Putamen (tissue), 1 donor: ENCODE measurements around the gene PSME1.

ENCODE experiments used
- DNase-seq: peaks from one replicate; pipeline ENCODE4 v3.0.0-alpha.2; 2016; ENCODE audit warnings: low spot score

PSME1 gene

DNA sequence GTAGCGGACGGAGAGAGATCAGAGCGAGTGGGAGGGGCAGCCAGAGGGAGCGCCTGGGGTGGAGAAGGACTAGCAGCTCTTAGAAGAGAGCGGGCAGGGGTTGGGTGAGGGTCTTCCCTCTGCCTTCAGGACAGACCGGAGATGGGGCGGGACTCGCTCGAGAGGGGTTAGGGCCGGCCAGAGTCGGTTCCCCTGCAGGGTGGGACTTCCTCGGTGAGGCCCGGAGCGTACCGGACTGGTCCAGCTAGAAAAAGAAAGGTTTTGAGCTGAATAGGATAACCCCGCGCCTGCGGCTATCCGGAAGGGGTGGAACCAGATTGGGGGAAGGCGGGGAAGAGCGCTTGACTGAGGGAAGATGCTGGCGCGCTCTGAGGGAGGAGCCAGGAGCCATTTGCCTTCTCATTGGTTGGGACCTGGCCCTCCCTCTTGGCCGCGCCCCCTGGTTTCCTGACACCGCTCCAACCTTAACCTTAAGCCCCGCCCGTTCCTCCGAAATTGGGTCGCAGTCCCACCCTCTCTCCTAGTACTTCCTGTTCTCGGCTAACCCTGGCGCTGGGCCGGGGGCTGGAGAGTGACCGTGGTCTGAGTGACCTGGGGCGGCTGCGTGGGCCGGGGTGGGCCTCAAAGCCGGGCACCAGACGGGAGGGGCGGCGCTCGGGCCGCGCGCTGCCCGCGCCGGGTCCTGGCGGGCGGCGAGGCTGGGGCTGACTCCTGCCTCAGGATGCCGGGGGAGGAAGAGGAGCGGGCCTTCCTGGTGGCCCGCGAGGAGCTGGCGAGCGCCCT, 11.2 kb downstream of the PSME1 start, which contains the start of gene RNF31:
Gene RNF31 (plus strand): TSS at position 521 of the 783 bp plus-strand sequence. CDS start 201 bp downstream, at position 722.
- peak; percentile 99 for DNase-seq

DNA sequence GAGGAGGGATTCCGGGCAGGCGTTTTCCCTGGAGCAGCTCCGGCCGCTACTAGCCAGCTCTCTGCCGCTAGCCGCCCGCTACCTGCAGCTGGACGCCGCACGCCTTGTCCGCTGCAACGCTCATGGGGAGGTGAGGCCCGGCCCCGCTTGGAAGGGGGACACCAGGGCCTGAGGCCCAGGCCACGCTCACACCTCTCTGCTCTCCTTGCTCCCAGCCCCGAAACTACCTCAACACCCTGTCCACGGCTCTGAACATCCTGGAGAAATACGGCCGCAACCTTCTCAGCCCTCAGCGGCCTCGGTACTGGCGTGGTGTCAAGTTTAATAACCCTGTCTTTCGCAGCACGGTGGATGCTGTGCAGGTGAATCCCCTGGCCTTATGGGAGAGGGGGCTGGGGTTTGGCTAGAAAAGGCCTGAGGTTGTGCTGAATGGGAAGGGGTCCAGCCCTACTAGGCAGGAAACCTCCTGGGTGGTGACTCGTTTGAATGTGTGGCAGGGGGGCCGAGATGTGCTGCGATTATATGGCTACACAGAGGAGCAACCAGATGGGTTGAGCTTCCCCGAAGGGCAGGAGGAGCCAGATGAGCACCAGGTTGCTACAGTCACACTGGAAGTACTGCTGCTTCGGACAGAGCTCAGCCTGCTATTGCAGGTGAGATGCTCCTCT, 11.9 kb downstream of the PSME1 start:
- DNase-seq: no peak

DNA sequence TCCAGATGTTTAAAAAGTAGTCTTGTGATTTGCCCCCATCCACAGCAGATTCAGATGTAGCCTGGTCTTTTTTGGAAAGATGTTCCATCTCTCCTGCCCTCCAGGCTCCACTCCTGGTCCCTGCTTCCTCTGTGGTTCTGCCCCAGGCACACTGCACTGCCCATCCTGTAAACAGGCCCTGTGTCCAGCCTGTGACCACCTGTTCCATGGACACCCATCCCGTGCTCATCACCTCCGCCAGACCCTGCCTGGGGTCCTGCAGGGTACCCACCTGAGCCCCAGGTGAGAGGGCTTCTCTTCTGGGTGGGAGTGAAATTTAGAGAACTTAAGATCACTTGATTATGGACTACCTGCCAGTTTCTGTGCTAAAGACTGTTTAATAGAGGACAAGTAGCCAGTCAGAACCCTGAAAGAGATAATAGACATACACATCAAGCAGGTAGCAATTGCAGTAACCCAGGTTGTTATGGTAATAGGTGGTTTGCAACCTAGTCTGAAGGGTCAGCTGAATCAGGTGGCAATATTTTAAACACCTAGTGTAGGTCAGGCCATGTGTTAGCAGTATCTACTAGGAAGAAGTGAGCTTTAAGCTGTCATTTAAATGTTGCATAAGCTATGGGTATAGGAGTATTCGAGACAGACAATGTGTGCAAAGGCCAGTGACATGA, 13.4 kb downstream of the PSME1 start:
- DNase-seq: no peak

DNA sequence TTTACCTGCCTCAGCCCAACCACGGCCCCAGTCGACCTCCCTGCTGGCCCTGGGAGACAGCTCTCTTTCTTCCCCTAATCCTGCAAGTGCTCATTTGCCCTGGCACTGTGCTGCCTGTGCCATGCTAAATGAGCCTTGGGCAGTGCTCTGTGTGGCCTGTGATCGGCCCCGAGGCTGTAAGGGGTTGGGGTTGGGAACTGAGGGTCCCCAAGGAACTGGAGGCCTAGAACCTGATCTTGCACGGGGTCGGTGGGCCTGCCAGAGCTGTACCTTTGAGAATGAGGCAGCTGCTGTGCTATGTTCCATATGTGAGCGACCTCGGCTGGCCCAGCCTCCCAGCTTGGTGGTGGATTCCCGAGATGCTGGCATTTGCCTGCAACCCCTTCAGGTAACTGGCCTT, 14.1 kb downstream of the PSME1 start:
- no peak for DNase-seq

DNA sequence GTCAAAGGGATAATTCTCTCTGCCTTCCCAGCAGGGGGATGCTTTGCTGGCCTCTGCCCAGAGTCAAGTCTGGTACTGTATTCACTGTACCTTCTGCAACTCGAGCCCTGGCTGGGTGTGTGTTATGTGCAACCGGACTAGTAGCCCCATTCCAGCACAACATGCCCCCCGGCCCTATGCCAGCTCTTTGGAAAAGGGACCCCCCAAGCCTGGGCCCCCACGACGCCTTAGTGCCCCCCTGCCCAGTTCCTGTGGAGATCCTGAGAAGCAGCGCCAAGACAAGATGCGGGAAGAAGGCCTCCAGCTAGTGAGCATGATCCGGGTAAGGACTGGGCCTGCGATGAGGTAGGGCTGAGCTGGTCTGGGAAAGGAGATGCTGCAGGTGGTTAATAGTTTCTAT, 14.6 kb downstream of the PSME1 start:
- no peak for DNase-seq

DNA sequence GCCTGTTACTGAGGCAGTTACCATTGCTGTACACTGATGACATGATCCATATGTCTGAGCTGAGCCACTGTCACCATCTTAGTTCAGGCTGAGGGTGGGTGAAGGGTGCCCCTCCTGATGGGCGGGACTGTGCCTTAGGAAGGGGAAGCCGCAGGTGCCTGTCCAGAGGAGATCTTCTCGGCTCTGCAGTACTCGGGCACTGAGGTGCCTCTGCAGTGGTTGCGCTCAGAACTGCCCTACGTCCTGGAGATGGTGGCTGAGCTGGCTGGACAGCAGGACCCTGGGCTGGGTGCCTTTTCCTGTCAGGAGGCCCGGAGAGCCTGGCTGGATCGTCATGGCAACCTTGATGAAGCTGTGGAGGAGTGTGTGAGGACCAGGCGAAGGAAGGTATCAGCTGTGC, 15.0 kb downstream of the PSME1 start:
- DNase-seq: no peak

DNA sequence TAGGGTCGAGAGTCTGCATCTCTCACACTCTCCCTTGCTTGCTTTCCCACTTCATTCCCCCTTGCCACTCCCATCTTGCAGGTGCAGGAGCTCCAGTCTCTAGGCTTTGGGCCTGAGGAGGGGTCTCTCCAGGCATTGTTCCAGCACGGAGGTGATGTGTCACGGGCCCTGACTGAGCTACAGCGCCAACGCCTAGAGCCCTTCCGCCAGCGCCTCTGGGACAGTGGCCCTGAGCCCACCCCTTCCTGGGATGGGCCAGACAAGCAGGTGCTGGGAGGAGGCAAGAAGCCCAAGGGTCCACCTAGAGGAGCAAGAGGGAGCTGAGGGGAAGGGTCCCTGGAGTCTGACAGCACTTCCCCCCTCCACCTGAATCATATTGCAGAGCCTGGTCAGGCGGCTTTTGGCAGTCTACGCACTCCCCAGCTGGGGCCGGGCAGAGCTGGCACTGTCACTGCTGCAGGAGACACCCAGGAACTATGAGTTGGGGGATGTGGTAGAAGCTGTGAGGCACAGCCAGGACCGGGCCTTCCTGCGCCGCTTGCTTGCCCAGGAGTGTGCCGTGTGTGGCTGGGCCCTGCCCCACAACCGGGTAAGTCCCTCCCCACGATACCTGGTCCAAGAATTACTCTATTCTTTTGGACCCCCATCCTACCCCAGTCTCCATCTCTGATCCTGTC, 15.5 kb downstream of the PSME1 start:
- no peak for DNase-seq

DNA sequence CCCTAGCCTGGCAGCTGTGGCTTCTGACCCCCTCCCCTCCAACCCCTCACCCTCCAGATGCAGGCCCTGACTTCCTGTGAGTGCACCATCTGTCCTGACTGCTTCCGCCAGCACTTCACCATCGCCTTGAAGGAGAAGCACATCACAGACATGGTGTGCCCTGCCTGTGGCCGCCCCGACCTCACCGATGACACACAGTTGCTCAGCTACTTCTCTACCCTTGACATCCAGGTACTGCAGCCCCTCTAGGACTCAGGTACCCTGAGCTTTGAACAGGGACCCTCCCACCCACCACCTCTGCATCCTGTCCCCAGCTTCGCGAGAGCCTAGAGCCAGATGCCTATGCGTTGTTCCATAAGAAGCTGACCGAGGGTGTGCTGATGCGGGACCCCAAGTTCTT, 19.1 kb downstream of the PSME1 start:
- DNase-seq: no peak

DNA sequence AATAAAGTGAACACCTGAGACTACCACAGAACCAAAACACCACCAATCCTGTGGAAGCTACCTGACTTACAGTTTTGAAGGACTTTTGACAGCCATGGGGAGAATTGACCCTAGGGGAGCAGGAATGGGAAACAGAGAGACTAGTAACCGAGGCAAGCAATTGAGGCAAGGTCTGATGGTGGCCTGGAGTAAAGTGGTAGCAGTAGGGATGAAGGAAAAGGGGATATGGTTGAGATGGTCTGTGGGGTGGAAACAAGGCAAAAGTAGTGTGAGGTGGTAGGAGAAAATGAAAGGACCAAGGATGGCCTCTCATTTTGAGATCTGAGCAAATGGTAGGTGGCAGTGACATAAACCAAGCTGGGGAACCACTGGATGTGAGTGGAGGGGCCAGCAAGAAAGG, 20.8 kb downstream of the PSME1 start:
- no peak for DNase-seq

DNA sequence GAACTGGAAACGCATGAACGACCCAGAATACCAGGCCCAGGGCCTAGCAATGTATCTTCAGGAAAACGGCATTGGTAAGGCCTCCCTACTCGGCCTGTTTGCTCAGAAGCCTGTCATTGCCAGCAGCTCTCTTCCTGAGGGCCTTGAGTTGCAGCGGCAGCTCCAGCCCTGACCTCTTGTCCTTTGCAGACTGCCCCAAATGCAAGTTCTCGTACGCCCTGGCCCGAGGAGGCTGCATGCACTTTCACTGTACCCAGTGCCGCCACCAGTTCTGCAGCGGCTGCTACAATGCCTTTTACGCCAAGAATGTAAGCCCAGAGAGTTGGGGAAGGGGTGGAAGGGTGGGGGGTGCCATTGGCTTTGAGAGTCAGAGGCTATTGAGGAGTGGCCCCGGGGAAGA, 21.3 kb downstream of the PSME1 start:
- DNase-seq: no peak

DNA sequence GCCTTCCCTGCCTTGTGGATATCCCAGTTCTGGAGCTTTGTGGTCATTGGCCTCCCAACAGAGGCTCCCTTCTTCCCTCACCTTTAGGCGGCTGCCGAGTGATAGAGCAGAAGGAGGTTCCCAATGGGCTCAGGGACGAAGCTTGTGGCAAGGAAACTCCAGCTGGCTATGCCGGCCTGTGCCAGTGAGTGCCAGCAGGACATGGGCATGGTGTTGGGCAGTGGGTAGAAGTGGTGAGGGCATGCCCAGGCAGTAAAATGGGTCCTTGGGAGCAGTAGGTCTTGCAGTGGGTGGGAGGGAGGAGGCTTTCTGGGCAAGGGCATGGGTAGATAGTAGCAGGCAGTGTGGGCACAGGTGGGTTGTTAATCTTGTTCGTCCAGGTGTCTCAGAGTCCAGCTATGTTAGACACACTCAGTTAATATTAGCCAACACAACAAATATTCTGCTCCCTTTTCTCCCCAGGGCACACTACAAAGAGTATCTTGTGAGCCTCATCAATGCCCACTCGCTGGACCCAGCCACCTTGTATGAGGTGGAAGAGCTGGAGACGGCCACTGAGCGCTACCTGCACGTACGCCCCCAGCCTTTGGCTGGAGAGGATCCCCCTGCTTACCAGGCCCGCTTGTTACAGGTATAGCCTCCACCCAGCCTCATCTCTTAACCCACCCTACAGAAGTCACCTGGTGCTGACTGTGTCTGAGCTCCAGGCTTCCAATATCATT, 23.9 kb downstream of the PSME1 start:
- no peak for DNase-seq

DNA sequence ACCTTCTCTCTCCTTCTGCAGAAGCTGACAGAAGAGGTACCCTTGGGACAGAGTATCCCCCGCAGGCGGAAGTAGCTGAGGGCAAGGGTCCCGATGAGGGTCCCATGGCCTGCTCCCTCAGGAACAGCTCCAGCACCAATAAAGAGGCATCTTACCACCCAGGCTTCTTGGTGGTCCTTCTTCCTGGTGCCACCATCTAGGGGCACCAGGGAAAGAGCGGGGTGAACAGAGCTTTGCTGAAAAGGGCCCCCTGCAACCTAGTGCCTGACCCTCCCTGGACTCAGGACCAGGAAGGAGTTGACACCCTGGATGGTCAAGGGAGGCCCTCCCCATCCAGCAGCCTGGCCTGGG, 24.5 kb downstream of the PSME1 start:
- no peak for DNase-seq

DNA sequence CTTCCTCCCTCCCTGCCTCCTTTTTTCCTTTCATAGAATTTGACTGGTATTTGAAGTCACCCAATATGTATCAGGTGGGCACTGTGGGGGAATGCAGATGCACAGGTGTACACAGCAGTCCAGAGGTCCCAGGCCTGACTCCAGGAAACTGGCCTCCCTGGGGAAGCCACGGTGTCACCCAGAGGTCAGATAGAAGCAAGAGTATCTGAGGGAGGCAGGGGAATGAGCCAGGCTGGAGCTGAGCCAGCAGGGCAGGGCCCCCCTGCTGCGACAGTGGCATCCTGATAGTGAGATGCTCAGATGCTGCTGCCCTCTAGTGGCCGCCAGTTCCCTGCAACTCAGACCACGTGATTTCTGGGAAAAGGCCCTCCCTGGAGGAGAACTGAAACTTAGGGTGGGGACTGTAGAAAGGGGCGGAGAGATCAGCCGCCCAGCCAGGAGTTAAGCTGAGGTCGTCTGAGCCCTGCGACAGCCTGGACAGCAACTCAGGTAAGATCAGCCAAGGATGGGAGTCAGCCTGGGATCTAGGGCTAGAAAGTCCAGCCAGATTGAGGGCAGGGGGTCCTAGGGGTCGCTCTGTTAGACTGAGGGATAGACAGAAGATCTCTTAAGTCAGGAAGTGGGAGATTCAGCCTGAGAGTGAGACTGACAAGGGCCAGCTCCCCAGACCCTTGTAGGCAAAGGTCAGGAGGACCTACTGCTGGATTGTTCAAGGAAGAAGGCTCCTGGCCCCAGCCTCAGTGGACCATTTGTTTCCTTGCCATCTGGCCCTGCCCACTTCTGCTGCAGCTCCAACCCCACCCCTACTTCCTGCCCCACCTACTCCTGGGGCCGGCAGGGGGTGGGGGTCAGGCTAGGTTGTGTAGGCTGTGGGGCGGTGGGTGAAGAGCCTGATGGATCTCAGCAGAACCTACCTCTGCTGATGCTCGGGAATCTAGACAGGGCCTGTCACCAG, 25.1 kb downstream of the PSME1 start, which contains the start of gene IRF9:
Gene IRF9 (plus strand): TSS at position 416 of the 955 bp plus-strand sequence. CDS start 880 bp downstream, outside the sequence.
- DNase-seq: peak; percentile 95

DNA sequence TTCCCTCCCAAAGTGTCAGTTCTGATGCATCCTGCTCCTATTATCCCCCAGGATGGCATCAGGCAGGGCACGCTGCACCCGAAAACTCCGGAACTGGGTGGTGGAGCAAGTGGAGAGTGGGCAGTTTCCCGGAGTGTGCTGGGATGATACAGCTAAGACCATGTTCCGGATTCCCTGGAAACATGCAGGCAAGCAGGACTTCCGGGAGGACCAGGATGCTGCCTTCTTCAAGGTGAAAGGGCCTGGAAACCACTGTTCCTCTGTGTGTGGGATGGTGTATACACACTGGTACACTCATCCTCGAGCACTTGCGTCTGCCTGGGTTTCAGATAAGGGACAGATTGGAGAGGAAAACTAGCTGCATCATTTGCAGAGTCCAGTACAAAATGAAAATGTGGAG, 26.1 kb downstream of the PSME1 start:
- DNase-seq: no peak

DNA sequence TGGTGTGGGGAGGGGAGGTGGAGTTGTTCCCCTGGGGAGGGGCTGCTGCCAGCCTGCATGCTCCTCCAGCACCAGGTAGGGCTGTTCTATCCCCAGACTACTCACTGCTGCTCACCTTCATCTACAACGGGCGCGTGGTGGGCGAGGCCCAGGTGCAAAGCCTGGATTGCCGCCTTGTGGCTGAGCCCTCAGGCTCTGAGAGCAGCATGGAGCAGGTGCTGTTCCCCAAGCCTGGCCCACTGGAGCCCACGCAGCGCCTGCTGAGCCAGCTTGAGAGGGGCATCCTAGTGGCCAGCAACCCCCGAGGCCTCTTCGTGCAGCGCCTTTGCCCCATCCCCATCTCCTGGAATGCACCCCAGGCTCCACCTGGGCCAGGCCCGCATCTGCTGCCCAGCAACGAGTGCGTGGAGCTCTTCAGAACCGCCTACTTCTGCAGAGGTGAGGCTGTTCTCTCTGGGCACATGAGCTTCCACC, 28.6 kb downstream of the PSME1 start:
- no peak for DNase-seq

DNA sequence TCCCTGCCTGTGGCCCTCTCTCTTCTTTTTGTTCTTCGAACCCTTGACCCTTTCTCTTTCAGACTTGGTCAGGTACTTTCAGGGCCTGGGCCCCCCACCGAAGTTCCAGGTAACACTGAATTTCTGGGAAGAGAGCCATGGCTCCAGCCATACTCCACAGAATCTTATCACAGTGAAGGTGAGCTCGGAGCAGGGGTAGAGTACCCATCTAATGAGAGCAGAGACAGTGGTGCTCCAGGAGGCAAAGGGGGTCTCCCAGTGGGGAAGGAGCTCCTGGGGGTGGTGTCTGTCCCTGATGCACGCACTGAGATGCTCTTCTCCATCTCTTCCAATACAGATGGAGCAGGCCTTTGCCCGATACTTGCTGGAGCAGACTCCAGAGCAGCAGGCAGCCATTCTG, 29.8 kb downstream of the PSME1 start:
- DNase-seq: no peak

DNA sequence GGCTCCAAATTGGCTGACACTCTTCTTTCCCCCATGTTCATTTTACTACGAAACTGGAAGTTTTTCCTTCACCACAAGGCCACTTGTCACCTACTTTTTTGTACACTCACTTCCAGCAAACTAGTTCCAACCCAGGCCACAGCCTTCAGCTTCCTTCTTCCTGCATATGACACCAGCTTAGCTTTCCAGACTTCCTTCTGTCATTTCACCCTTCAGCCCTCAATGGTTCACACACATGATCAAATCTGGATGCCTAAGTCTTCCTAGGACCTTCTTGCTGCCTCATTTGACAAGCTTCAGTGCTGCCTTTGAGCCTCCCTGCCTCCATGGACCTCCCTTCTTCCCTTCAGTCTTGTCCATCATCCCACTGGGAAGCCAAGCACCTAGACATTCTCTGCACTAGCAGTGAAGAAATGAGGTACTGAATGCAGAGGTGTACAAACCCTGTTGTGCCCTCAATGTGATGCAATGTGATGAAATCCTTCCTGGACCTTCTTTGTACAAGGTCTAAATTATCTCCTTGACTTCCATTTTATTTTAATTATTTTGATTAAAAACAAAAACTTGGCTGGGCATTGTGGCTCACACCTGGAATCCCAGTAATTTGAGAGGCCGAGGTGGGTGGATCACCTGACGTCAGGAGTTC, 31.6 kb downstream of the PSME1 start:
- DNase-seq: no peak

DNA sequence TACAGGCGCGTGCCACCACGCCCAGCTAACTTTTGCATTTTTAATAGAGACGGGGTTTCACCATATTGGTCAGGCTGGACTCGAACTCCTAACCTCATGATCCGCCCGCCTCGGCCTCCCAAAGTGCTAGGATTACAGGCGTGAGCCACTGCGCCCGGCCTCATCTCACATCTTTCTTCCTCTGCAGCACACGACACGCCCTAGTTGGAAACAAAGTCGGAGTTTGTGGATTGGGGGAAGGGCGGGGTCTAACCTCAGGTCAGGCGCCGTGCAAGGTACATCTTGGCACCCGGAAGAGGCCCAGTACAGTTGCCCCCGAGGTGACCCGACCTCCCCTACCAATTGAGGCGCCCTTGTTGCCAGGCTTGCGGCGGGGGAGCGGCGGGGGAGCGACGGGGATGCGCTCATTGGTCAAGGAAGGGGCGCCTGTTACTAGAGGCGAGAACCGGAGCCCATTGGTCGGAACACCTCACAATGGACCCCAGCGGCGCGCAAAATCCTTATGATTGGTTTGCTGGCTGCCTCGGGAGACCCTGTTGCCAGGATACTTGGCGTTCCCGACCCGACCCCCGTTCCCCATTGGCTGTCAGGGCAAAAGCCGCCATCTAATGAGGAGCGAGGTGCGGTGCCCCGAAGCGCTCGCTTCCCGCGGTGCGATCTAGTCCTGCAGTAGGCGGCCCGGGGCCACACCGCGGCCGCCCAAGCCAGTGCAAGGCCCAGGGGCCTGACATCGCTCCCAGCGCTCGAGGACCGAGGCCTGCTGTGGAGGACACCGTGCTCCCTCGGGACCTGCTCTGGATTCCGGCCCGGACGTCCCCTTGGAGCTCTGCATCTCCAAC, 35.6 kb downstream of the PSME1 start, which contains the start of gene REC8:
Gene REC8 (plus strand): TSS at position 659 of the 839 bp plus-strand sequence. CDS start 473 bp downstream, outside the sequence.
- DNase-seq: peak; percentile 94
